ENCODE measurements around the gene KRTAP5-7. TPM values are rescaled to one million over a fixed set of nuclear protein-coding genes. Genes with fewer than 3 reads are reported as not detected.

The KRTAP5-7 gene
- total RNA-seq, 1 experiment from 2014 or later: not detected

DNA sequence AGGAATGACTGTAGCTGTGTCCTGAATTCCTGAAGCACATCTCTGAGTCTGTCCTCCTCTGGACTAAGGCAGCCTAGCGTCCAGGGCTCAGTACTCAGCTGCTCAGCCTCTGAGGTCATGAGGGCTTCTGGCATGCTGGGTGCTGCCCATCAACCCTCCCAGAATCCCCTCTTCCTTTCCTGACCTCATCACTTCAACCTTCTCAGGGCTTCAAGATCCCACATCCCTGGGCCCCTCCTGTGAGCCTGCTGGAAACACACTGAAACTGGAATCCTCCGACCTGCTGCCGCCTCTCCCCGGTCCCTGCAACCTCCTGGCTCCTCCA is 11.6 kb downstream of the KRTAP5-7 start:
- no TSS peak for BruUV-seq (replicated peaks)
- Histone ChIP-seq H3K4me3 (replicated peaks in 1 of 2; ENCODE audit: low read depth in 1 of 2, low read length in 2 of 2) (no peak overlapping the region), H3K79me2 (ENCODE audit: insufficient read depth, low read length) (no peaks in the 10 kb centered on the region), H4K20me1 (ENCODE audit: insufficient read depth) (no peaks in the 10 kb centered on the region), H3K4me2 (ENCODE audit: low read length) (no peak overlapping the region), H3K4me1 (ENCODE audit: control insufficient read depth in 1 of 2, insufficient read depth in 2 of 2, low read length in 2 of 2) (peaks cover 0 to 8% of the 10 kb centered on the region in 2 experiments; a peak in 2 of 4 replicates), H3K9me2 (ENCODE audit: insufficient read depth) (no peaks in the 10 kb centered on the region), H3K36me3 (ENCODE audit: control insufficient read depth in 1 of 2, insufficient read depth in 2 of 2, low read length in 2 of 2) (no peaks in the 10 kb centered on the region), H3K27ac (ENCODE audit: low read depth, low read length) (no peak overlapping the region), H3K9ac (ENCODE audit: low read length) (no peak overlapping the region), H3K27me3 (ENCODE audit: insufficient read depth, low read length) (no peaks in the 10 kb centered on the region), H3K9me3 (ENCODE audit: control insufficient read depth in 1 of 2, insufficient read depth in 1 of 2, low read depth in 1 of 2, low read length in 2 of 2) (no peaks in the 10 kb centered on the region), H2AFZ (ENCODE audit: low read depth, low read length, poor library complexity, severe bottlenecking) (no peak overlapping the region)
- ATAC-seq: no peak
- DNase-seq (ENCODE audit: low read depth, low spot score): no peak
- intact Hi-C loops (cut with micrococcal nuclease): no loop called here
- ChIA-PET POLR2A (no interaction called here), RAD21 (ENCODE audit: low non-redundant PET in 1 of 2, low total read pairs in 2 of 2, uncharacterized antibody in 2 of 2, unreplicated experiment in 2 of 2) (no interaction called here), CTCF (no interaction called here)
- no peak for TF ChIP-seq TCF7L2 (IDR thresholded peaks at IDR 0.05; ENCODE audit: borderline replicate concordance, extremely low read depth, insufficient read depth, insufficient read length)
- no peak for TF ChIP-seq SRF (IDR thresholded peaks at IDR 0.05; ENCODE audit: low read depth)
- no peak for TF ChIP-seq ELF1 (IDR thresholded peaks at IDR 0.05; ENCODE audit: borderline replicate concordance, low read depth)
- no peak for TF ChIP-seq SIN3A (IDR thresholded peaks at IDR 0.05; ENCODE audit: low read depth)
- TF ChIP-seq RAD21 (IDR thresholded peaks at IDR 0.05; ENCODE audit: low read depth): no peak
- TF ChIP-seq, protein P1, sequence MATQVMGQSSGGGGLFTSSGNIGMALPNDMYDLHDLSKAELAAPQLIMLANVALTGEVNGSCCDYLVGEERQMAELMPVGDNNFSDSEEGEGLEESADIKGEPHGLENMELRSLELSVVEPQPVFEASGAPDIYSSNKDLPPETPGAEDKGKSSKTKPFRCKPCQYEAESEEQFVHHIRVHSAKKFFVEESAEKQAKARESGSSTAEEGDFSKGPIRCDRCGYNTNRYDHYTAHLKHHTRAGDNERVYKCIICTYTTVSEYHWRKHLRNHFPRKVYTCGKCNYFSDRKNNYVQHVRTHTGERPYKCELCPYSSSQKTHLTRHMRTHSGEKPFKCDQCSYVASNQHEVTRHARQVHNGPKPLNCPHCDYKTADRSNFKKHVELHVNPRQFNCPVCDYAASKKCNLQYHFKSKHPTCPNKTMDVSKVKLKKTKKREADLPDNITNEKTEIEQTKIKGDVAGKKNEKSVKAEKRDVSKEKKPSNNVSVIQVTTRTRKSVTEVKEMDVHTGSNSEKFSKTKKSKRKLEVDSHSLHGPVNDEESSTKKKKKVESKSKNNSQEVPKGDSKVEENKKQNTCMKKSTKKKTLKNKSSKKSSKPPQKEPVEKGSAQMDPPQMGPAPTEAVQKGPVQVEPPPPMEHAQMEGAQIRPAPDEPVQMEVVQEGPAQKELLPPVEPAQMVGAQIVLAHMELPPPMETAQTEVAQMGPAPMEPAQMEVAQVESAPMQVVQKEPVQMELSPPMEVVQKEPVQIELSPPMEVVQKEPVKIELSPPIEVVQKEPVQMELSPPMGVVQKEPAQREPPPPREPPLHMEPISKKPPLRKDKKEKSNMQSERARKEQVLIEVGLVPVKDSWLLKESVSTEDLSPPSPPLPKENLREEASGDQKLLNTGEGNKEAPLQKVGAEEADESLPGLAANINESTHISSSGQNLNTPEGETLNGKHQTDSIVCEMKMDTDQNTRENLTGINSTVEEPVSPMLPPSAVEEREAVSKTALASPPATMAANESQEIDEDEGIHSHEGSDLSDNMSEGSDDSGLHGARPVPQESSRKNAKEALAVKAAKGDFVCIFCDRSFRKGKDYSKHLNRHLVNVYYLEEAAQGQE (IDR thresholded peaks at IDR 0.05; ENCODE audit: low read depth): no peak
- no peak for TF ChIP-seq YY1 (IDR thresholded peaks at IDR 0.05; ENCODE audit: extremely low read depth, insufficient replicate concordance, low read depth, low read length)
- TF ChIP-seq POLR2AphosphoS5 (IDR thresholded peaks at IDR 0.05; ENCODE audit: low read depth, low read length): no peak
- no peak for TF ChIP-seq EZH2 (IDR thresholded peaks at IDR 0.05)
- no peak for TF ChIP-seq EZH2phosphoT487 (IDR thresholded peaks at IDR 0.05; ENCODE audit: borderline replicate concordance)
- TF ChIP-seq, protein P2, sequence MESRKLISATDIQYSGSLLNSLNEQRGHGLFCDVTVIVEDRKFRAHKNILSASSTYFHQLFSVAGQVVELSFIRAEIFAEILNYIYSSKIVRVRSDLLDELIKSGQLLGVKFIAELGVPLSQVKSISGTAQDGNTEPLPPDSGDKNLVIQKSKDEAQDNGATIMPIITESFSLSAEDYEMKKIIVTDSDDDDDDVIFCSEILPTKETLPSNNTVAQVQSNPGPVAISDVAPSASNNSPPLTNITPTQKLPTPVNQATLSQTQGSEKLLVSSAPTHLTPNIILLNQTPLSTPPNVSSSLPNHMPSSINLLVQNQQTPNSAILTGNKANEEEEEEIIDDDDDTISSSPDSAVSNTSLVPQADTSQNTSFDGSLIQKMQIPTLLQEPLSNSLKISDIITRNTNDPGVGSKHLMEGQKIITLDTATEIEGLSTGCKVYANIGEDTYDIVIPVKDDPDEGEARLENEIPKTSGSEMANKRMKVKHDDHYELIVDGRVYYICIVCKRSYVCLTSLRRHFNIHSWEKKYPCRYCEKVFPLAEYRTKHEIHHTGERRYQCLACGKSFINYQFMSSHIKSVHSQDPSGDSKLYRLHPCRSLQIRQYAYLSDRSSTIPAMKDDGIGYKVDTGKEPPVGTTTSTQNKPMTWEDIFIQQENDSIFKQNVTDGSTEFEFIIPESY (IDR thresholded peaks at IDR 0.05; ENCODE audit: extremely low read depth, insufficient replicate concordance, low read length): no peak
- no peak for TF ChIP-seq FOSL1 (IDR thresholded peaks at IDR 0.05; ENCODE audit: low read depth)
- TF ChIP-seq, protein P3, sequence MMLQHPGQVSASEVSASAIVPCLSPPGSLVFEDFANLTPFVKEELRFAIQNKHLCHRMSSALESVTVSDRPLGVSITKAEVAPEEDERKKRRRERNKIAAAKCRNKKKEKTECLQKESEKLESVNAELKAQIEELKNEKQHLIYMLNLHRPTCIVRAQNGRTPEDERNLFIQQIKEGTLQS (IDR thresholded peaks at IDR 0.05): no peak
- no peak for TF ChIP-seq JUND (IDR thresholded peaks at IDR 0.05)
- TF ChIP-seq ZNF274 (IDR thresholded peaks at IDR 0.05; ENCODE audit: low read depth, low read length): no peak
- no peak for TF ChIP-seq ZFX (IDR thresholded peaks at IDR 0.05)
- no peak for TF ChIP-seq POLR2A (IDR thresholded peaks at IDR 0.05; ENCODE audit: borderline replicate concordance, extremely low read depth, insufficient read depth, insufficient read length)
